ENCODE results near the gene SPATA19.

- no peak for TF ChIP-seq CTCF (IDR thresholded peaks at IDR 0.05; ENCODE audit: low read length)
- TF ChIP-seq EZH2 (IDR thresholded peaks at IDR 0.05; ENCODE audit: borderline replicate concordance, low read length) = no peak
Observed at GRCh38 chr11:133865466-133865865, 20.2 kb upstream of the SPATA19 start.
